IPS DF 6.9 (cell line): Measurements from ENCODE around the gene SUFU.

Source experiments
- DNase-seq: peaks from one replicate; pipeline ENCODE4 v3.0.0-alpha.2; 2013; ENCODE audit warnings: low read depth, low spot score
- H3K27ac ChIP-seq: one replicate; pipeline ENCODE4 v1.5.1; 2013; ENCODE audit warnings: low read length, control low read depth
- H3K27me3 ChIP-seq: 2 replicates; pipeline ENCODE4 v1.6.1; 2013; ENCODE audit warnings: mild to moderate bottlenecking, low read length; ENCODE audit not compliant: control insufficient read depth, insufficient read depth
- H3K36me3 ChIP-seq: 2 replicates; pipeline ENCODE4 v1.6.1; 2013; ENCODE audit warnings: low read length; ENCODE audit not compliant: control insufficient read depth, insufficient read depth
- H3K4me1 ChIP-seq: 2 replicates; pipeline ENCODE4 v1.6.1; 2013; ENCODE audit warnings: low read length; ENCODE audit not compliant: control insufficient read depth, insufficient read depth
- H3K4me3 ChIP-seq: 2 replicates; pipeline ENCODE4 v1.5.1; 2013; ENCODE audit warnings: mild to moderate bottlenecking, low read length
- H3K9me3 ChIP-seq: 2 replicates; pipeline ENCODE4 v1.6.1; 2013; ENCODE audit warnings: low read length, inconsistent platforms; ENCODE audit not compliant: control insufficient read depth, insufficient read depth
- WGBS: extraction: QIAGEN DNeasy Blood & Tissue Kit; methylation state at CpG from one replicate; pipeline ENCODE4 v1.1.7; 2013; ENCODE audit warnings: mixed read lengths, missing lambda C conversion rate; ENCODE audit not compliant: insufficient read length, insufficient coverage; 5-methylcytosine and 5-hydroxymethylcytosine counted together

The SUFU gene

GRCh38 chr10:102645388-102645740, 141.6 kb downstream of the SUFU start:
- H3K4me1 ChIP-seq = peaks cover 16% of the 10 kb centered on the region
- no peaks in the 10 kb centered on the region for H3K27me3 ChIP-seq
- H3K27ac ChIP-seq = no peak overlapping the region
- no peaks in the 10 kb centered on the region for H3K9me3 ChIP-seq
- no CpG with 5 or more reads among the region's 12 CpGs for WGBS
- DNase-seq = no peak
- H3K4me3 ChIP-seq = peak overlapping the region; percentile 52; the same call in 1 of the 2 replicates
- H3K36me3 ChIP-seq = no peaks in the 10 kb centered on the region

GRCh38 chr10:102645741-102646609, 142.2 kb downstream of the SUFU start:
- no peak overlapping the region for H3K27ac ChIP-seq
- no CpG with 5 or more reads among the region's 29 CpGs for WGBS
- DNase-seq = no peak
- peak overlapping the region; percentile 52; the same call in 1 of the 2 replicates for H3K4me3 ChIP-seq
- H3K4me1 ChIP-seq = peaks cover 17% of the 10 kb centered on the region
- no peaks in the 10 kb centered on the region for H3K9me3 ChIP-seq
- no peaks in the 10 kb centered on the region for H3K36me3 ChIP-seq
- no peaks in the 10 kb centered on the region for H3K27me3 ChIP-seq

GRCh38 chr10:102646610-102647442, 143.1 kb downstream of the SUFU start:
- Histone ChIP-seq H3K9me3 (no peaks in the 10 kb centered on the region), H3K4me1 (peaks cover 21% of the 10 kb centered on the region), H3K27me3 (no peaks in the 10 kb centered on the region), H3K4me3 (no peak overlapping the region; the same call in 1 of the 2 replicates), H3K36me3 (no peaks in the 10 kb centered on the region), H3K27ac (no peak overlapping the region)
- DNase-seq = no peak
- no CpG with 5 or more reads among the region's 18 CpGs for WGBS

GRCh38 chr10:102647443-102648268, 143.9 kb downstream of the SUFU start:
- Histone ChIP-seq H3K27ac (no peak overlapping the region), H3K36me3 (no peaks in the 10 kb centered on the region)

GRCh38 chr10:102648269-102648888, 144.6 kb downstream of the SUFU start:
- no peak overlapping the region for H3K4me3 ChIP-seq
- WGBS = no CpG with 5 or more reads among the region's 12 CpGs
- no peaks in the 10 kb centered on the region for H3K36me3 ChIP-seq
- no peak overlapping the region for H3K27ac ChIP-seq
- no peaks in the 10 kb centered on the region for H3K27me3 ChIP-seq
- peaks cover 21% of the 10 kb centered on the region for H3K4me1 ChIP-seq
- H3K9me3 ChIP-seq = no peaks in the 10 kb centered on the region
- no peak for DNase-seq

More at GRCh38 chr10:102647443-102648268, 143.9 kb downstream of the SUFU start:
- H3K9me3 ChIP-seq = no peaks in the 10 kb centered on the region
- peaks cover 21% of the 10 kb centered on the region for H3K4me1 ChIP-seq
- no peak for DNase-seq
- no peaks in the 10 kb centered on the region for H3K27me3 ChIP-seq
- no CpG with 5 or more reads among the region's 7 CpGs for WGBS
- H3K4me3 ChIP-seq = no peak overlapping the region

- peaks cover 21% of the 10 kb centered on the region for H3K4me1 ChIP-seq
- H3K27me3 ChIP-seq = no peaks in the 10 kb centered on the region
- WGBS = no CpG with 5 or more reads among the region's 25 CpGs
- H3K9me3 ChIP-seq = no peaks in the 10 kb centered on the region
- no peak overlapping the region for H3K27ac ChIP-seq
- no peak overlapping the region for H3K4me3 ChIP-seq
- no peak for DNase-seq
- H3K36me3 ChIP-seq = no peaks in the 10 kb centered on the region
These were observed 145.4 kb downstream of the SUFU start for GRCh38 chr10:102648889-102649796.

- no peaks in the 10 kb centered on the region for H3K9me3 ChIP-seq
- H3K4me1 ChIP-seq = peaks cover 21% of the 10 kb centered on the region
- H3K4me3 ChIP-seq = no peak overlapping the region
- no peak overlapping the region for H3K27ac ChIP-seq
- WGBS = no CpG with 5 or more reads among the region's 12 CpGs
- peaks cover 3% of the 10 kb centered on the region; the same call in 1 of the 2 replicates for H3K36me3 ChIP-seq
- no peak for DNase-seq
- no peaks in the 10 kb centered on the region for H3K27me3 ChIP-seq
These were observed 146.3 kb downstream of the SUFU start for GRCh38 chr10:102649797-102650654.

GRCh38 chr10:102650655-102651454, 147.1 kb downstream of the SUFU start:
- H3K36me3 ChIP-seq = peaks cover 5% of the 10 kb centered on the region; the same call in 1 of the 2 replicates
- no peak for DNase-seq
- no peaks in the 10 kb centered on the region for H3K27me3 ChIP-seq
- no peaks in the 10 kb centered on the region for H3K9me3 ChIP-seq
- H3K27ac ChIP-seq = no peak overlapping the region
- WGBS = no CpG with 5 or more reads among the region's 11 CpGs
- H3K4me3 ChIP-seq = no peak overlapping the region
- H3K4me1 ChIP-seq = peaks cover 21% of the 10 kb centered on the region
